Endothelial cell of umbilical vein (primary cell): Measurements from ENCODE around the gene ALG13. TPM values are rescaled to one million over a fixed set of nuclear protein-coding genes. Genes with fewer than 3 reads are reported as not detected.
A peak's percentile ranks its signal among the peaks of the same experiment; 100 is the strongest.

Experiments
- BruUV-seq: library from RNA; stranded (reverse); fragments of 400-500 nt; replicated peaks from 2 replicates; lab custom pipeline; 2021; lab: Mats Ljungman, UMichigan
- CTCF ChIA-PET: fragments of 300-600, 350-600 bp; sonication (Branson Sonifier 250); formaldehyde crosslinking; loops from one replicate; lab custom pipeline; 2021; ENCODE audit warnings: antibody characterized with exemption, inconsistent platforms; lab: Charles Lee
- POLR2A ChIA-PET: fragments of 300-600, 350-600 bp; sonication (Branson Sonifier 250); formaldehyde crosslinking; loops from one replicate; lab custom pipeline; 2021; ENCODE audit warnings: antibody characterized with exemption, inconsistent platforms; lab: Charles Lee
- DNase-seq: peaks from one replicate; pipeline ENCODE4 v3.0.0-alpha.2; 2011; ENCODE audit warnings: low read depth, low spot score
- FAIRE-seq: peaks from 2 replicates; lab custom pipeline; 2011; peaks lifted over from hg19 to GRCh38; lab: Jason Lieb, UNC
- H2AFZ ChIP-seq: 2 replicates; pipeline ENCODE4 v1.6.0; 2012; ENCODE audit warnings: low read depth, low read length, control low read depth, inconsistent platforms
- H3K27ac ChIP-seq: 2 replicates; pipeline ENCODE4 v1.5.1; 2011; ENCODE audit warnings: low read depth, mild to moderate bottlenecking, control low read depth, low read length, moderate library complexity; ENCODE audit not compliant: insufficient read depth
- H3K27me3 ChIP-seq, 2 experiments: 2 replicates each; pipeline versions ENCODE4 v1.6.0 to v1.6.1; 2011; ENCODE audit warnings: low read length in 2 of 2, mixed read lengths in 1 of 2; ENCODE audit not compliant: control insufficient read depth in 2 of 2, insufficient read depth in 2 of 2
- H3K36me3 ChIP-seq, 2 experiments: 2 replicates in 1 of 2; 3 replicates in 1 of 2; pipeline ENCODE4 v1.5.1; 2011; ENCODE audit warnings: low read length in 2 of 2, mild to moderate bottlenecking in 1 of 2, moderate library complexity in 1 of 2; ENCODE audit not compliant: control insufficient read depth in 2 of 2, insufficient read depth in 2 of 2; ENCODE audit errors: extremely low read depth in 1 of 2
- H3K4me1 ChIP-seq: 3 replicates; pipeline ENCODE4 v1.5.1; 2011; ENCODE audit warnings: mild to moderate bottlenecking, low read length; ENCODE audit not compliant: control insufficient read depth, insufficient read depth; ENCODE audit errors: extremely low read depth
- H3K4me2 ChIP-seq: 2 replicates; pipeline ENCODE4 v1.6.1; 2011; ENCODE audit warnings: low read length, control low read depth, mixed read lengths; ENCODE audit not compliant: insufficient read depth
- H3K4me3 ChIP-seq, 3 experiments: fragments of 200-600 bp in 1 of 3; sonication (generic), shearing (Covaris generic) in 1 of 3; replicated peaks in 1 of 3; 2 replicates each; pipeline ENCODE4 v1.5.1; 2011 to 2016; ENCODE audit warnings: control low read depth in 3 of 3, low read length in 3 of 3, mild to moderate bottlenecking in 2 of 3, inconsistent platforms in 1 of 3, low read depth in 1 of 3, moderate library complexity in 1 of 3; ENCODE audit not compliant: insufficient read depth in 1 of 3
- H3K79me2 ChIP-seq: 2 replicates; pipeline ENCODE4 v1.6.0; 2012; ENCODE audit warnings: low read length, inconsistent platforms; ENCODE audit not compliant: control insufficient read depth, insufficient read depth
- H3K9ac ChIP-seq: replicated peaks from 2 replicates; pipeline ENCODE3; 2011; ENCODE audit warnings: low read length, control low read depth; ENCODE audit not compliant: insufficient read depth; ENCODE audit errors: extremely low read depth
- H3K9me1 ChIP-seq: replicated peaks from 3 replicates; pipeline ENCODE4 v1.6.0; 2011; ENCODE audit warnings: mild to moderate bottlenecking, low read length; ENCODE audit not compliant: control insufficient read depth, insufficient read depth; ENCODE audit errors: extremely low read depth
- H3K9me3 ChIP-seq: replicated peaks from 2 replicates; pipeline ENCODE4 v1.5.1; 2012; ENCODE audit warnings: low read length, inconsistent platforms; ENCODE audit not compliant: control insufficient read depth, insufficient read depth
- H4K20me1 ChIP-seq: replicated peaks from 2 replicates; pipeline ENCODE3; 2011; ENCODE audit warnings: mild to moderate bottlenecking, low read length; ENCODE audit not compliant: control insufficient read depth, insufficient read depth; ENCODE audit errors: extremely low read depth
- CTCF ChIP-seq, 2 donors: IDR thresholded peaks; 1 replicate in 1 of 2; 2 replicates in 1 of 2; pipeline ENCODE4 v1.5.1; 2011; ENCODE audit warnings: low read length in 2 of 2, mild to moderate bottlenecking in 2 of 2, moderate library complexity in 2 of 2, control low read depth in 1 of 2, inconsistent platforms in 1 of 2, low read depth in 1 of 2; ENCODE audit not compliant: insufficient read depth in 1 of 2; ENCODE audit errors: extremely low read depth in 1 of 2
- EZH2 ChIP-seq: IDR thresholded peaks from 2 replicates; pipeline ENCODE4 v1.6.1; 2012; ENCODE audit warnings: borderline replicate concordance, low read depth, mild to moderate bottlenecking, moderate library complexity, low read length, inconsistent platforms; ENCODE audit not compliant: severe bottlenecking
- FOS ChIP-seq: IDR thresholded peaks from 2 replicates; pipeline ENCODE4 v1.6.1; 2011; ENCODE audit warnings: mild to moderate bottlenecking, low read length, moderate library complexity, borderline replicate concordance; ENCODE audit not compliant: insufficient read depth
- GATA2 ChIP-seq: IDR thresholded peaks from 2 replicates; pipeline ENCODE4 v1.7.0; 2011; ENCODE audit warnings: low read depth, mild to moderate bottlenecking, moderate library complexity, mixed read lengths, low read length; ENCODE audit not compliant: insufficient read length, insufficient read depth
- JUN ChIP-seq: IDR thresholded peaks from 2 replicates; pipeline ENCODE4 v1.6.1; 2011; ENCODE audit warnings: borderline replicate concordance, low read depth; ENCODE audit not compliant: insufficient read length, insufficient read depth
- MAX ChIP-seq: IDR thresholded peaks from 2 replicates; pipeline ENCODE4 v1.6.1; 2011; ENCODE audit not compliant: insufficient read depth, insufficient read length
- MYC ChIP-seq: IDR thresholded peaks from one replicate; pipeline ENCODE4 v1.6.1; 2011; ENCODE audit warnings: mild to moderate bottlenecking, low read depth, low read length
- POLR2A ChIP-seq: IDR thresholded peaks from 2 replicates; pipeline ENCODE4 v1.6.1; 2012; ENCODE audit warnings: low read depth, mild to moderate bottlenecking, control low read depth, low read length
- POLR2AphosphoS5 ChIP-seq: IDR thresholded peaks from 2 replicates; pipeline ENCODE4 v1.6.1; 2012; ENCODE audit warnings: low read depth, mild to moderate bottlenecking, control low read depth, low read length, moderate library complexity; ENCODE audit not compliant: insufficient read depth
- dilution Hi-C: fragments of 300-500 bp; cut with MboI; formaldehyde crosslinking; loops from one replicate; pipeline ENCODE4 v1.15.0; 2019; ENCODE audit warnings: low sequenced_read_pairs; ENCODE audit not compliant: extremely low pct_ligation_motif_present
- intact Hi-C: fragments of 100-400 bp; cut with micrococcal nuclease; formaldehyde crosslinking; loops from one replicate; pipeline ENCODE4 v1.10.0; 2022
- polyA plus RNA-seq, 4 experiments: library from polyadenylated mRNA; depleted of rRNA in 3 of 4; stranded (reverse) in 3 of 4; unstranded in 1 of 4; fragments of >200 nt; gene quantifications; 2 replicates each; pipeline versions ENCODE4 v1.2.1 to v1.2.3, GENCODE V29; 2011 to 2012; ENCODE audit warnings: missing spikeins in 1 of 4
- total RNA-seq: library from RNA; stranded (reverse); gene quantifications from 2 replicates; pipeline ENCODE4 v1.2.3, GENCODE V29; 2021

The ALG13 gene
- total and polyA plus RNA-seq, 2 donors (not counting 3 experiments of a cell fraction or from before 2014, with no cell fraction given): 37.9 to 59.2 TPM

- CTCF ChIA-PET: interaction anchor here (1.0 to 1.6 kb wide), 7 partner anchors 11 to 923 kb away, joined by 3 to 7 read pairs (median 3); partner anchors contain the start of gene ALG13
- intact Hi-C loops: loop anchor here (5.0 kb wide), 1 partner anchor 923 kb away; no protein-coding TSS in a partner anchor
- POLR2A ChIA-PET: no interaction called here
- H2AFZ ChIP-seq: no peak overlapping the region
- H3K4me2 ChIP-seq: no peak overlapping the region
- no peak overlapping the region for H3K9ac ChIP-seq
- H3K79me2 ChIP-seq: no peaks in the 10 kb centered on the region
- no TSS peak for BruUV-seq
- dilution Hi-C loops: no loop called here
- FAIRE-seq (no peak), DNase-seq (peak; percentile 1)
- H4K20me1 ChIP-seq: no peaks in the 10 kb centered on the region
- no peaks in the 10 kb centered on the region for H3K27me3 ChIP-seq
- TF ChIP-seq CTCF (IDR thresholded peaks at IDR 0.05; ENCODE audit: extremely low read depth in 1 of 2, insufficient read depth in 1 of 2, low read depth in 1 of 2, low read length in 2 of 2): no peak
- H3K9me3 ChIP-seq: no peaks in the 10 kb centered on the region
- H3K4me1 ChIP-seq: no peaks in the 10 kb centered on the region
- H3K4me3 ChIP-seq: no peak overlapping the region
- no peaks in the 10 kb centered on the region for H3K36me3 ChIP-seq
- H3K9me1 ChIP-seq: no peaks in the 10 kb centered on the region
- no peak overlapping the region for H3K27ac ChIP-seq
Observed at GRCh38 chrX:111719426-111720210, 38.6 kb downstream of the ALG13 start.

- H3K27me3 ChIP-seq: no peaks in the 10 kb centered on the region
- no peak overlapping the region for H3K4me2 ChIP-seq
- no peaks in the 10 kb centered on the region for H3K9me3 ChIP-seq
- H2AFZ ChIP-seq: no peak overlapping the region
- no peaks in the 10 kb centered on the region for H3K79me2 ChIP-seq
- BruUV-seq: no TSS peak
- no peak overlapping the region for H3K4me3 ChIP-seq
- no peaks in the 10 kb centered on the region for H3K9me1 ChIP-seq
- H3K27ac ChIP-seq: no peak overlapping the region
- peaks cover 0 to 2% of the 10 kb centered on the region in 2 experiments for H3K36me3 ChIP-seq
- DNase-seq (no peak), FAIRE-seq (no peak)
- no peaks in the 10 kb centered on the region for H4K20me1 ChIP-seq
- dilution Hi-C loops (no loop called here), intact Hi-C loops (no loop called here)
- POLR2A ChIA-PET: no interaction called here
- H3K4me1 ChIP-seq: no peaks in the 10 kb centered on the region
- TF ChIP-seq JUN (no peak), CTCF (IDR thresholded peaks at IDR 0.05; ENCODE audit: extremely low read depth in 1 of 2, insufficient read depth in 1 of 2, low read depth in 1 of 2, low read length in 2 of 2) (no peak), POLR2AphosphoS5 (no peak), GATA2 (no peak), POLR2A (no peak), MAX (no peak), FOS (no peak), MYC (no peak), EZH2 (no peak)
- H3K9ac ChIP-seq: no peak overlapping the region
- CTCF ChIA-PET: no interaction called here
Observed at GRCh38 chrX:111728096-111728495, 47.1 kb downstream of the ALG13 start.
